ENCODE measurements around the gene GULP1. TPM values are rescaled to one million over a fixed set of nuclear protein-coding genes. Genes with fewer than 3 reads are reported as not detected.

GULP1 gene
- polyA plus RNA-seq, 1 donor from 2014 or later, result 10.2 TPM

- no peaks in the 10 kb centered on the region for H3K79me2 ChIP-seq (replicated peaks; ENCODE audit: insufficient read depth, low read length)
Measured at GRCh38 chr2:188511346-188511745, 219.7 kb downstream of the GULP1 start.

GRCh38 chr2:188512456-188512855 lies 220.8 kb downstream of the GULP1 start:
- no peaks in the 10 kb centered on the region for H3K9me2 ChIP-seq (ENCODE audit: insufficient read depth, low read length)
- no peaks in the 10 kb centered on the region for H4K20me1 ChIP-seq (ENCODE audit: insufficient read depth)
- no peaks in the 10 kb centered on the region for H3F3A ChIP-seq (ENCODE audit: insufficient read depth, low read length, poor library complexity, severe bottlenecking)
- no peak overlapping the region for H2AFZ ChIP-seq (ENCODE audit: low read depth, low read length)
- no peaks in the 10 kb centered on the region for H3K27me3 ChIP-seq (ENCODE audit: insufficient read depth, low read depth, low read length)
- no peak overlapping the region for H3K9ac ChIP-seq (ENCODE audit: low read length)
- H3K27ac ChIP-seq (ENCODE audit: low read length), result no peak overlapping the region
- no peak overlapping the region for H3K4me3 ChIP-seq (ENCODE audit: low read length)
- no peaks in the 10 kb centered on the region for H3K9me3 ChIP-seq (ENCODE audit: low read length)
- H3K4me2 ChIP-seq (ENCODE audit: low read length), result no peak overlapping the region
- H3K79me2 ChIP-seq (replicated peaks; ENCODE audit: insufficient read depth, low read length), result no peaks in the 10 kb centered on the region
- H3K36me3 ChIP-seq (ENCODE audit: insufficient read depth, low read length), result no peaks in the 10 kb centered on the region
- peak; percentile 93 for TF ChIP-seq RAD21 (conservative IDR thresholded peaks at IDR 0.05)
- peak; percentile 87 for TF ChIP-seq CTCF (IDR thresholded peaks at IDR 0.05; ENCODE audit: poor library complexity, severe bottlenecking)
- TF ChIP-seq TAF1 (IDR thresholded peaks at IDR 0.05; ENCODE audit: low read depth), result no peak
- no peak for TF ChIP-seq REST (IDR thresholded peaks at IDR 0.05; ENCODE audit: borderline replicate concordance)
- no peak for TF ChIP-seq EP300 (conservative IDR thresholded peaks at IDR 0.05; ENCODE audit: poor library complexity, severe bottlenecking)
- no peak for TF ChIP-seq MXI1 (conservative IDR thresholded peaks at IDR 0.05; ENCODE audit: poor library complexity, severe bottlenecking)
- peak; percentile 95 for TF ChIP-seq SMC3 (conservative IDR thresholded peaks at IDR 0.05; ENCODE audit: poor library complexity)

More at GRCh38 chr2:188511346-188511745, 219.7 kb downstream of the GULP1 start:
- H3K4me2 ChIP-seq (ENCODE audit: low read length), result no peak overlapping the region
- no peaks in the 10 kb centered on the region for H3K27me3 ChIP-seq (ENCODE audit: insufficient read depth, low read depth, low read length)
- no peaks in the 10 kb centered on the region for H3F3A ChIP-seq (ENCODE audit: insufficient read depth, low read length, poor library complexity, severe bottlenecking)
- H3K9me2 ChIP-seq (ENCODE audit: insufficient read depth, low read length), result no peaks in the 10 kb centered on the region
- no peak overlapping the region for H3K4me3 ChIP-seq (ENCODE audit: low read length)
- no peaks in the 10 kb centered on the region for H3K36me3 ChIP-seq (ENCODE audit: insufficient read depth, low read length)
- no peak overlapping the region for H2AFZ ChIP-seq (ENCODE audit: low read depth, low read length)
- no peak overlapping the region for H3K27ac ChIP-seq (ENCODE audit: low read length)
- no peaks in the 10 kb centered on the region for H3K9me3 ChIP-seq (ENCODE audit: low read length)
- H3K9ac ChIP-seq (ENCODE audit: low read length), result no peak overlapping the region
- H4K20me1 ChIP-seq (ENCODE audit: insufficient read depth), result no peaks in the 10 kb centered on the region
- TF ChIP-seq REST (IDR thresholded peaks at IDR 0.05; ENCODE audit: borderline replicate concordance), result no peak
- TF ChIP-seq RAD21 (conservative IDR thresholded peaks at IDR 0.05), result no peak
- TF ChIP-seq POLR2AphosphoS5 (IDR thresholded peaks at IDR 0.05), result no peak
- no peak for TF ChIP-seq EZH2 (IDR thresholded peaks at IDR 0.05; ENCODE audit: borderline replicate concordance, insufficient read depth, low read length, poor library complexity, severe bottlenecking)
- no peak for TF ChIP-seq SMC3 (conservative IDR thresholded peaks at IDR 0.05; ENCODE audit: poor library complexity)
- TF ChIP-seq MXI1 (conservative IDR thresholded peaks at IDR 0.05; ENCODE audit: poor library complexity, severe bottlenecking), result no peak
- TF ChIP-seq EP300 (conservative IDR thresholded peaks at IDR 0.05; ENCODE audit: poor library complexity, severe bottlenecking), result no peak
- TF ChIP-seq CTCF (IDR thresholded peaks at IDR 0.05; ENCODE audit: poor library complexity, severe bottlenecking), result no peak
- no peak for TF ChIP-seq TAF1 (IDR thresholded peaks at IDR 0.05; ENCODE audit: low read depth)

Measured in neural cell (in vitro differentiated cells).